NCI-H2171 treated with DMSO at 0.1 percent for 48 hours (cell line): ENCODE results near the gene INIP.
A peak's percentile ranks its signal among the peaks of the same experiment; 100 is the strongest.
"Not testable (repeated sequence)": the region's sequence is repeated elsewhere in the genome, so short reads cannot be mapped to it uniquely, and the experiment has no call there.

ENCODE experiments used
- DNase-seq: peaks from one replicate; lab custom pipeline; 2025; lab: John Stamatoyannopoulos, UW

INIP gene

GRCh38 chr9:112743216-112743836, 25.4 kb upstream of the INIP start:
- DNase-seq, result no peak

GRCh38 chr9:112734892-112735291, 17.0 kb upstream of the INIP start:
- DNase-seq, result no peak

- DNase-seq, result no peak
These were observed 14.1 kb upstream of the INIP start for GRCh38 chr9:112731971-112732370.

- no peak for DNase-seq
These were observed 10.5 kb upstream of the INIP start for GRCh38 chr9:112728401-112728800.

GRCh38 chr9:112726428-112726827, 8.5 kb upstream of the INIP start:
- DNase-seq, result no peak

GRCh38 chr9:112725961-112726360, 8.0 kb upstream of the INIP start:
- DNase-seq, result no peak

GRCh38 chr9:112722749-112723148, 4.8 kb upstream of the INIP start:
- not testable (repeated sequence) for DNase-seq

GRCh38 chr9:112720113-112720780, 2.3 kb upstream of the INIP start:
- no peak for DNase-seq

- no peak for DNase-seq
These were observed 1.8 kb upstream of the INIP start for GRCh38 chr9:112719696-112720095.

- DNase-seq, result peak; percentile 15
These were observed 1.3 kb upstream of the INIP start for GRCh38 chr9:112719241-112719691.

GRCh38 chr9:112712678-112713077, 5.2 kb downstream of the INIP start:
- no peak for DNase-seq

GRCh38 chr9:112711050-112711689, 6.7 kb downstream of the INIP start:
- DNase-seq, result peak; percentile 36

- DNase-seq, result peak; percentile 32
These were observed 12.0 kb downstream of the INIP start for GRCh38 chr9:112705768-112706427.

- DNase-seq, result no peak
These were observed 14.6 kb downstream of the INIP start for GRCh38 chr9:112703304-112703703.

GRCh38 chr9:112700085-112700484, 17.8 kb downstream of the INIP start:
- DNase-seq, result no peak

GRCh38 chr9:112699230-112699629, 18.7 kb downstream of the INIP start:
- no peak for DNase-seq

GRCh38 chr9:112696461-112696860, 21.5 kb downstream of the INIP start:
- DNase-seq, result no peak

- no peak for DNase-seq
These were observed 23.0 kb downstream of the INIP start for GRCh38 chr9:112694706-112695555.

- DNase-seq, result peak; percentile 21
These were observed 28.7 kb downstream of the INIP start for GRCh38 chr9:112689161-112689740.

GRCh38 chr9:112680731-112681402, 37.0 kb downstream of the INIP start:
- peak; percentile 2 for DNase-seq

GRCh38 chr9:112677040-112677439, 40.9 kb downstream of the INIP start:
- no peak for DNase-seq
